ENCODE results near the gene CAMSAP3.
"Not testable (repeated sequence)": the region's sequence is repeated elsewhere in the genome, so short reads cannot be mapped to it uniquely, and the experiment has no call there.

The CAMSAP3 gene

GRCh38 chr19:7595466-7596133, at the start of gene CAMSAP3:
CAMSAP3 (plus strand) TSS chr19:7595863; CDS start chr19:7596003, 140 bp downstream.
- DNase-seq = peak; percentile 84

GRCh38 chr19:7545904-7546303, 49.8 kb upstream of the CAMSAP3 start:
- DNase-seq = no peak

- no peak for DNase-seq
These were observed 48.5 kb upstream of the CAMSAP3 start for GRCh38 chr19:7547159-7547558.

GRCh38 chr19:7549429-7550148, 46.1 kb upstream of the CAMSAP3 start:
- DNase-seq = no peak

GRCh38 chr19:7550169-7550770, 45.4 kb upstream of the CAMSAP3 start:
- DNase-seq = no peak

- no peak for DNase-seq
These were observed 44.5 kb upstream of the CAMSAP3 start for GRCh38 chr19:7550987-7551761.

GRCh38 chr19:7552781-7553180, 42.9 kb upstream of the CAMSAP3 start:
- no peak for DNase-seq

GRCh38 chr19:7554565-7554964, 41.1 kb upstream of the CAMSAP3 start:
- no peak for DNase-seq

GRCh38 chr19:7554990-7555864, 40.4 kb upstream of the CAMSAP3 start:
- no peak for DNase-seq

- no peak for DNase-seq
These were observed 38.9 kb upstream of the CAMSAP3 start for GRCh38 chr19:7556696-7557315.

- no peak for DNase-seq
These were observed 37.0 kb upstream of the CAMSAP3 start for GRCh38 chr19:7558667-7559066.

- no peak for DNase-seq
These were observed 36.6 kb upstream of the CAMSAP3 start for GRCh38 chr19:7559102-7559501.

- no peak for DNase-seq
These were observed 35.4 kb upstream of the CAMSAP3 start for GRCh38 chr19:7560255-7560654.

GRCh38 chr19:7561325-7561724, 34.3 kb upstream of the CAMSAP3 start:
- no peak for DNase-seq

- DNase-seq = no peak
These were observed 32.8 kb upstream of the CAMSAP3 start for GRCh38 chr19:7562646-7563393.

GRCh38 chr19:7564866-7565265, 30.8 kb upstream of the CAMSAP3 start:
- DNase-seq = no peak

GRCh38 chr19:7565332-7565731, 30.3 kb upstream of the CAMSAP3 start:
- DNase-seq = no peak

- DNase-seq = no peak
These were observed 24.9 kb upstream of the CAMSAP3 start for GRCh38 chr19:7570761-7571160.

GRCh38 chr19:7575434-7576040, 20.1 kb upstream of the CAMSAP3 start:
- DNase-seq = no peak

- DNase-seq = not testable (repeated sequence)
These were observed 18.2 kb upstream of the CAMSAP3 start for GRCh38 chr19:7577422-7577821.

GRCh38 chr19:7578127-7578526, 17.5 kb upstream of the CAMSAP3 start:
- DNase-seq = no peak

All from NCI-H510A treated with DMSO at 0.1 percent for 48 hours (cell line).